Vagina (tissue), 2 donors: ENCODE measurements around the gene SNX9.

Experiments
- CTCF ChIP-seq, 3 experiments: fragments of 450-650 bp in 2 of 3; fragments of 200-600 bp in 1 of 3; sonication (generic) in 1 of 3; IDR thresholded peaks; one replicate each; pipeline ENCODE4 v1.5.1; 2017 to 2019; ENCODE audit warnings: antibody characterized with exemption in 3 of 3, mild to moderate bottlenecking in 2 of 3, moderate library complexity in 2 of 3
- POLR2AphosphoS5 ChIP-seq, 2 donors: sonication (generic); formaldehyde crosslinking; IDR thresholded peaks; one replicate each; pipeline ENCODE4 v1.9.0; 2017; ENCODE audit warnings: antibody characterized with exemption in 2 of 2, mild to moderate bottlenecking in 2 of 2, low read depth in 1 of 2; ENCODE audit not compliant: insufficient read depth in 1 of 2

- TF ChIP-seq CTCF (IDR thresholded peaks at IDR 0.05) (no peak), POLR2AphosphoS5 (IDR thresholded peaks at IDR 0.05; ENCODE audit: insufficient read depth in 1 of 2, low read depth in 1 of 2) (no peak)
These were observed 102.7 kb downstream of the SNX9 start for GRCh38 chr6:157925771-157926170.
